Measurements from ENCODE around the gene ZNRD2.

The ZNRD2 gene

GRCh38 chr11:65538232-65538914, 31.9 kb upstream of the ZNRD2 start:
- no peak for DNase-seq

- no peak for DNase-seq
Observed at GRCh38 chr11:65538915-65539743, 31.1 kb upstream of the ZNRD2 start.

GRCh38 chr11:65539744-65540289, 30.5 kb upstream of the ZNRD2 start:
- no peak for DNase-seq

GRCh38 chr11:65540290-65541092, 29.8 kb upstream of the ZNRD2 start:
- DNase-seq: peak; percentile 87

- no peak for DNase-seq
Observed at GRCh38 chr11:65541093-65541982, 28.9 kb upstream of the ZNRD2 start.

- DNase-seq: no peak
Observed at GRCh38 chr11:65542738-65543390, 27.4 kb upstream of the ZNRD2 start.

GRCh38 chr11:65545853-65546216, 24.4 kb upstream of the ZNRD2 start:
- DNase-seq: no peak

GRCh38 chr11:65546217-65546958, 23.9 kb upstream of the ZNRD2 start:
- DNase-seq: peak; percentile 97

- peak; percentile 34 for DNase-seq
Observed at GRCh38 chr11:65547446-65548125, 22.7 kb upstream of the ZNRD2 start.

- DNase-seq: no peak
Observed at GRCh38 chr11:65548395-65548794, 21.9 kb upstream of the ZNRD2 start.

- no peak for DNase-seq
Observed at GRCh38 chr11:65549096-65549495, 21.2 kb upstream of the ZNRD2 start.

- peak; percentile 59 for DNase-seq
Observed at GRCh38 chr11:65551572-65552387, 18.5 kb upstream of the ZNRD2 start.

GRCh38 chr11:65552388-65552951, 17.8 kb upstream of the ZNRD2 start:
- no peak for DNase-seq

- peak; percentile 80 for DNase-seq
Observed at GRCh38 chr11:65553301-65554001, 16.8 kb upstream of the ZNRD2 start.

- no peak for DNase-seq
Observed at GRCh38 chr11:65554057-65554818, 16.0 kb upstream of the ZNRD2 start.

GRCh38 chr11:65554842-65555430, 15.3 kb upstream of the ZNRD2 start:
- DNase-seq: no peak

GRCh38 chr11:65555693-65556231, 14.5 kb upstream of the ZNRD2 start:
- DNase-seq: no peak
